ENCODE measurements around the gene FREM2.

Gene FREM2

GRCh38 chr13:38686577-38687245 is at the start of gene FREM2:
Gene FREM2 (plus strand): TSS chr13:38687077. CDS start chr13:38687345, 268 bp downstream.
- DNase-seq = no peak

DNA sequence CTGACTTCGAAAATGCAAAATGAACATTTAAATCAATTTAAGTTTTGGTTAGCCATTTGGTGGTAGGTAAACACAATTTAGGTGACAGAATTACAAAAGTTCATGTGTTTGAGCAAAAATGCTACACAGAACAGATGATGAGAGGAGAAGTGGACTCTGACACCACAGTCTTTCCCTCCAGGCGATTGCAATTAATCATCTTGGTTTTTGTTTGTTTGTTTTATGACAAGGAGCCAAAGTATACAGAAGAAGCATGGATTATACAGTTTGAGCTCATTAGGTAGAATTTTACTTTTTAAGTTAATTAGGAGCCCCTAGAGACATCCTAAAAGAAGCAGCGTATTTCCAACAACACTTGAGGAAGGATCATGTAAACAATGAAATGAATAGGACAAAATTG is 49.3 kb upstream of the FREM2 start:
- DNase-seq = no peak

- DNase-seq = no peak
These were observed 45.5 kb upstream of the FREM2 start for GRCh38 chr13:38641164-38641948.

DNA sequence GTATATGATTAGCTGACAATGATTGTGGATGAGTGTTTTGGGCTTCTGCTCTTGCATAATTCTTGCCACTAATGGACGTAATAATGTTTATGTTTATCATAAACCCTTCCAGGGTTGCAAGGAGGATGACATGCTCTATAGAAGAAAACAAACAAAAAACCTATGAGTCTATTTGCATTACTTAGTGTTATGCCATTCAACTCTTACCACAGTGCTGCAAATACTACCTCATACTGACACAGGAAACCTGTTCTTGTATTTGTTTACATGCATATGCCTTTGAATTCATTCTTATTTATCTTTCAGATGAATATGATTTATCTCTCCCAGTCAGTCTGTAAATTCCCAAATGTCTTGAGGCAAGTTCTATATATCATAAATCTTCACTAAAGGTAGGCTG is 39.6 kb upstream of the FREM2 start:
- no peak for DNase-seq

DNA sequence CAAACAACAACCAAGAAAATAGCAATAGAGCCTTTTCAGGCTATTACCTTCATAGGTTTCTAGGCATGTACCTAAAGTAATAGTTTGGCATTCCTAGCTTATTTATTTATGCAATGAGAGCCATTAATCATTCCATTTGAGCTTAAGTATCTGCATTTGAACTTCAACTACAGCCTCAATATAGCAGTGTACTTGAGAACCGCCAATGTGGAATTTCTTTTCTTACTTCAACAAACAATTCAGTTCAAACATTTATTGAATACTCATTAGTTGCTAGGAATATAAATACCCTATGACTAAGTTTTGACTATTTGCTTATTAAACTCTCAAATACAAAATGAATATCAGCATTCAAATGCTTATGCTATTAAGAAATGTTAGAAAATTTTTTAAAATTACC is 38.0 kb upstream of the FREM2 start:
- no peak for DNase-seq

- no peak for DNase-seq
These were observed 30.2 kb upstream of the FREM2 start for GRCh38 chr13:38656699-38657098.

DNA sequence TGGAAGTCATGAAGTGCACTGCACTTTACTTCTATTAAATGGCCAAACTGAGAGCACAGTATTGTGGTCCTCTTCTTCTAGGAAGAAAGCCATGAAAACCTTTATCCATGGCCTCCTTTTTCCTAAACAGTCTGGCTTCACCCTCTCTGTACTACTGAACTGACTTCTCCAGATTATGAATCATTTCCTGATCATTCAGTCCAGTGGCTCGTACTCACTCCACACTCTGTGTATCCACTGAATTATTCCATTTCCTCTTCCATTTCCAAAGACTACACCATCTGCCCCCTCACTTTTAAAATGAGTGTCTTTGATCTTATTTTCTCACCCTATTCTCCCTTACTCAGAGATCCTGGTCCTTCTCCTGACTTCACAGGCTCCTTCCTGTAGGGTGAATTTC is 29.7 kb upstream of the FREM2 start:
- no peak for DNase-seq

DNA sequence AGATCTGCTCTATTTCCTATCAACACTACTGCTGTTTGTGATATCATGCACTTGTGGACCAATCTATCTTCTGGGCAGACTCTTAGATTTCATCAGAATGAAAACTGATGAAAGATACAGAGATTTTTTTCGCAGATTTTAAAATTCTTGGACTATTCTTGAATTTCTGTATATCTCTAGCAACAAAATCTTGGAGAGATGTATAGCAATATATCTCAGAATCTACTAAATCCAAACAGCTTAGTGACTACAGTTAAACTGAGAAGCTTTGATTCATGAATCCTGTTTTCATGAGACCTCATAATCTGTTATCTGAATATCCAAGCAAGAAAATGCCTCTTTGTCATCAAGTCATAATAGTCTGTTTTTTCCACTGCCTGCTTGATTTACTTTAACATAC is 28.0 kb upstream of the FREM2 start:
- no peak for DNase-seq

- no peak for DNase-seq
These were observed 25.7 kb upstream of the FREM2 start for GRCh38 chr13:38661010-38661675.

DNA sequence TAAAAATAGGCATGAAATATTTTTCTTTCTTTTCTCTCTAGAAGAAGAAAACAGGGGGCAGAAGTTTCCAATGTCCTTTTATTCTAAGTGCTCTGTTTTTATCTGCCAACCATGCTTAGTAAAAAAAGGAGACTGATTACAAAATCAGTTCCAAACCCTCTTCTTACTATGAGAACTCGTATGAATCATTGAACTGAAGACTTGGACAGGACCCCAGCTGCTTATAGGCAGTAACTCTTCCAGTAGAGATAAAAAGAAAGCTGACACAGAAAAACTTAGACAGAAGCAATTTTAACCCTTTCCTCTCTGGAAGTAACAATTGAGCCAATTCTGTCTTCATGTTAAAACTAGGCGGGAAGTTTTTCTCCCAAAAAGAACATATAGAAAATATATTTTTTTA is 24.5 kb upstream of the FREM2 start:
- no peak for DNase-seq

DNA sequence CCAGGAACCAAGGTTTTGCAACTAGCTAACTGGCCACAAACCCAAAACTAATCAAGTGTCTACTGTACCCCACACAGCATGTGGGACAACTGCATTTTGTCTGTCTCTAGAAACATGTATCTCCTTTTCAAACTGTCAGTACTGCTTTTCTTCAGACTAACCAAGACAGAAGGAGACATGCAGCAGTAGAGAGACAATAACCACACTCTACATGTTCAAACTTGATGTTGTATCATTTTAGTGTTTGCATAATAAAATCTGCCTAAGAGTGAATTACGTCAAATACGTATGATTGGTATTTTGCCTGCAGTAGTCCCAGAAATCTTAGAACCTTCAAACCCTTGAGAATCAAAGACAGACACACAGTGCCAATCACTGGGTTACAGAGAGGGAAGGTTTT is 22.0 kb upstream of the FREM2 start:
- no peak for DNase-seq

DNA sequence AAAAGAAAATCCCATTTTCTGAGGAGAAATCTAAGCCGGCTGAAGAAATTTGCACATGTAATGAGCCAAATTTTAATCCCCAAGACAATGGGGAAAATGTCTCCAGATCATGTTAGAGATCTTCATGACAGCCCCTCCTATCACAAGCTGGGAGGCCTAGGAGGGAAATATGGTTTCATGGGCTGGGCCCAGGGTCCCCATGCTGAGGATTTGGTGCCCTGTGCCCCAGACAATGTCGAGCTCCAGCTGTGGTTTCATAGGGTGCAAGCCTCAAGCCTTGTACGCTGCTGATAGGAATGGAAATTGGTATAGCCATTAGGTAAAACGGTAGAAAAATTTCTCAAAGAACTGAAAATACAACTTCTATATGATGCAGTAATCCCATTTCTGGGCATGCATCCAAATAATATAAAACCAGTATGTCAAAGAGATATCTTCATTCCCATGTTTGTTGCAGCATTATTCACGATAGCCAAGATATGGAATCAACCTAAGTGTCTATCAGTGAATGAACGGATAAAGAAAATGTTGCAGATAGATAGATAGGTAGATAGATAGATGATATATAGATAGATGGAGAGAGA is 19.3 kb upstream of the FREM2 start:
- no peak for DNase-seq

- DNase-seq = no peak
These were observed 17.5 kb upstream of the FREM2 start for GRCh38 chr13:38669234-38669964.

GRCh38 chr13:38670627-38671026 is 16.2 kb upstream of the FREM2 start:
- no peak for DNase-seq

GRCh38 chr13:38671980-38672379 is 14.9 kb upstream of the FREM2 start:
- DNase-seq = no peak

GRCh38 chr13:38674208-38674607 is 12.7 kb upstream of the FREM2 start:
- no peak for DNase-seq

DNA sequence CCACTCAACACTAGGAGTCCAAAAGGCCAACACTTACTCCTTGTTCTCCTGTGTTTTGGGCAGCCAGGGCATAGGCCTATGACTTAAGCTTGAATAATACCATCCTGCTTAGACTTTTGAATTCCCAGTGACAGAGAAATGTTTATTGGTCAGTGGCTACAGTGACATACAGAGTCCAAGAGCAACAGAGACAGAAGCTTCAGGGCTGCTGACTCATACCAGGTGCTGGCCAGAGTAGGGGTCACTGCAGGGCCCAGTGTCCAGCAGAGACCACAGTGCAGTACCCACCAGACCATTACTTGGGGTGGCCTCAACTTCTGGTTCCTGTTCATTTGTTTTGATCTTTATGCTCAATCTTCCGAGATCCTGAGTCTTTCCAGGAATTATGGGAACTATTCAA is 6.0 kb upstream of the FREM2 start:
- DNase-seq = no peak

- no peak for DNase-seq
These were observed 2.2 kb upstream of the FREM2 start for GRCh38 chr13:38684714-38685113.

DNA sequence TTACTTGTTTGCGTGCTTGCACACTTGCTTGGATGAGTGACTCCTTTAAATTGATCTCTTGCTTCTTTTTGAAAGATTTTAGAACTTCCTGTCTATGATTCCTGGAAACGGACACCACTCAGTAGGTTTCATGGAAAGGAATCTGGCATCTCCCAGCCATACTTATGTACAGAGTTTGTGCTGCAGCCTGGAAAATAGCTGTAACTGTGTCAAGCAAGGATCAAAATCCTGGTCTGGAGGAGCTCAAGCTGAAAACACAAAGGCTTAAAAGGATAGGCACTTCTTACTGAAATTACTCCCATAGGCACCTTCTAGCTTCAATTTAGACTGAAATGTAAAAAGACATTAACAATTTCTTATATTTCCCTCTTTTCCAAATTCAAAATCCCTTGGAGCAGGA is 1.4 kb upstream of the FREM2 start:
- no peak for DNase-seq

GRCh38 chr13:38685974-38686576 is 802 bp upstream of the FREM2 start:
- DNase-seq = no peak

GRCh38 chr13:38687246-38688229 is 661 bp downstream of the FREM2 start:
- no peak for DNase-seq

Measured in SIG-M5 (cell line).